Measurements from ENCODE around the gene PDCD1.

DNA sequence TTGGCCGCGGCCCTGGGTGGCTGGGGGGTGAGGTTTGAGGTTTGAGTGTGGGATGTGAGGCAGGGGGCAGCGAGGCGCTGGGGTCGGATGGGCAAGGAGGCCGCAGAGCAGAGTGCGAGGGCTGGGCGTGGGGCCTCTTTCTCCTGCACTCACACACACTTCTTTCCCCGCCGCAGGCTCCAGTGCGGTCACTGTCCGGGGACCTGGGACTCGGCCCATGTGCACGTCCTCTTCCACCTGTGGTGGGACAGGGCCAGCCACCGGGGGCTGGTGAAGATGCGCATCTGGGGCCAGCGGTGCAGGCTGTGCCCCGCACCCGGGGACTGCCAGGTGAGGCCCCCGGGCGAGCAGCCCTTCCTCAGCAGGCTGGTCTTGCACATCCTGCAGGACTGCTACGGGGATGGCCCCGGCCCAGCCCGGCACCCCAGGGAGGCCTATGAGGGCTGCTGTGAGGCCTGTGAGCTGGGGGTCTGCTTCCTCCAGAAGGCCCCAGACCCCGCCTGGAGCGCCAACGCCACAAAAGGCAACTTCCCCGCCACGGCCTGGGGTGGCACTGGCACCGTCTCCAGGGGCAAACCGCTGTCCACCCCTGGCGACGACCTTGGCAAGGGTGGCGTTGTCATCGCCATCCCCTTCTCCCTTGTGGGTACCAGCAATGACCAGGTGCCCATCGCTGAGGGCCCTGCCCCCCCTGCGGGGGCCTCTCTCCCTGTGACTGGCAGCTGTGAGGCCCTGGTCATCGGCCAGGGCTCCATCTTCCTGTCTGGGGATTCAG lies 13.0 kb upstream of the PDCD1 start:
- TF ChIP-seq, protein P1, sequence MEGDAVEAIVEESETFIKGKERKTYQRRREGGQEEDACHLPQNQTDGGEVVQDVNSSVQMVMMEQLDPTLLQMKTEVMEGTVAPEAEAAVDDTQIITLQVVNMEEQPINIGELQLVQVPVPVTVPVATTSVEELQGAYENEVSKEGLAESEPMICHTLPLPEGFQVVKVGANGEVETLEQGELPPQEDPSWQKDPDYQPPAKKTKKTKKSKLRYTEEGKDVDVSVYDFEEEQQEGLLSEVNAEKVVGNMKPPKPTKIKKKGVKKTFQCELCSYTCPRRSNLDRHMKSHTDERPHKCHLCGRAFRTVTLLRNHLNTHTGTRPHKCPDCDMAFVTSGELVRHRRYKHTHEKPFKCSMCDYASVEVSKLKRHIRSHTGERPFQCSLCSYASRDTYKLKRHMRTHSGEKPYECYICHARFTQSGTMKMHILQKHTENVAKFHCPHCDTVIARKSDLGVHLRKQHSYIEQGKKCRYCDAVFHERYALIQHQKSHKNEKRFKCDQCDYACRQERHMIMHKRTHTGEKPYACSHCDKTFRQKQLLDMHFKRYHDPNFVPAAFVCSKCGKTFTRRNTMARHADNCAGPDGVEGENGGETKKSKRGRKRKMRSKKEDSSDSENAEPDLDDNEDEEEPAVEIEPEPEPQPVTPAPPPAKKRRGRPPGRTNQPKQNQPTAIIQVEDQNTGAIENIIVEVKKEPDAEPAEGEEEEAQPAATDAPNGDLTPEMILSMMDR (conservative IDR thresholded peaks at IDR 0.05 in 1 of 2, IDR thresholded peaks at IDR 0.05 in 1 of 2; ENCODE audit: low read depth in 1 of 2, low read length in 2 of 2): no peak
- TF ChIP-seq EZH2 (IDR thresholded peaks at IDR 0.05; ENCODE audit: low read length, missing control alignments): no peak
